ENCODE results near the gene C1QTNF9B.

GRCh38 chr13:23888658-23889614 is 8.4 kb downstream of the C1QTNF9B start, which contains the start of gene MIPEP:
- TF ChIP-seq POLR2A (IDR thresholded peaks at IDR 0.05) (peak; percentile 63 to 75), CTCF (IDR thresholded peaks at IDR 0.05) (peak; percentile 61 to 78 (median 72))

All from adrenal gland (tissue), 5 donors.